Neural progenitor cell (in vitro differentiated cells): Measurements from ENCODE around the gene BHLHE40.

Experiments
- EZH2 ChIP-seq: fragments of 200-600 bp; sonication (generic); IDR thresholded peaks from 2 replicates; pipeline ENCODE4 v1.6.1; 2017; ENCODE audit warnings: antibody characterized with exemption, mild to moderate bottlenecking, moderate library complexity
- EZH2phosphoT487 ChIP-seq: fragments of 200-600 bp; sonication (generic); IDR thresholded peaks from 2 replicates; pipeline ENCODE4 v1.6.1; 2017; ENCODE audit warnings: antibody characterized with exemption

DNA sequence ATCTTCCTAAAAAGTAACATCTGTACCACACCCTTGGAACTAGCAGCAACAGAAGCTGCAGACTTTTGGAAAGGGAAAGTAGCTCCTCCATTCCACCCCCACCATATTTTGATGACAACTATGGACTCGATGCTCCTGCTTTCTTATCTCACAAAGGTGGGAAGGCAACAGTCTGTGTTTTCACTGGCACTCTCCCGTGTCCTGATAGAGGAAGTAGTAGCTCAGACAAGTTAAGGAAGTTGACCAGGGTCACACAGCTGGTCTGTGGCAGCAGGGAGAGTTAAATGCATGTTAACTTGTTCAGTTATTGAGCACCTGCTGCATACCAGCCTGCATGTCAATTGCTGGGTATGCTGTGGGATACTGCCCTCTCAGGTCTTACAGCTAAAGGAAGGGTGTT lies 33.1 kb downstream of the BHLHE40 start:
- TF ChIP-seq EZH2phosphoT487 (no peak), EZH2 (no peak)
